H9 (cell line): Measurements from ENCODE around the gene MTA3. TPM values are rescaled to one million over a fixed set of nuclear protein-coding genes. Genes with fewer than 3 reads are reported as not detected.

Experiments used
- DNase-seq: peaks from one replicate; pipeline ENCODE4 v3.0.0-alpha.2; 2017
- H2AFZ ChIP-seq: one replicate; pipeline ENCODE4 v1.6.1; 2013; ENCODE audit warnings: mild to moderate bottlenecking, low read length, control low read depth, moderate library complexity
- H2AK5ac ChIP-seq: 2 replicates; pipeline ENCODE4 v1.6.1; 2013; ENCODE audit warnings: low read length, control low read depth, mixed read lengths; ENCODE audit not compliant: insufficient read length
- H2BK120ac ChIP-seq: one replicate; pipeline ENCODE4 v1.6.1; 2013; ENCODE audit warnings: low read depth, mild to moderate bottlenecking, low read length, control low read depth, inconsistent platforms; ENCODE audit not compliant: poor library complexity, severe bottlenecking
- H2BK12ac ChIP-seq: 2 replicates; pipeline ENCODE4 v1.6.1; 2013; ENCODE audit warnings: low read length, control low read depth, mixed read lengths, low read depth; ENCODE audit not compliant: insufficient read length
- H2BK15ac ChIP-seq: 2 replicates; pipeline ENCODE4 v1.6.1; 2013; ENCODE audit warnings: low read depth, low read length, control low read depth
- H2BK20ac ChIP-seq: one replicate; pipeline ENCODE4 v1.6.1; 2013; ENCODE audit warnings: low read depth, mild to moderate bottlenecking, low read length, control low read depth, inconsistent platforms; ENCODE audit not compliant: poor library complexity, severe bottlenecking
- H2BK5ac ChIP-seq: 2 replicates; pipeline ENCODE4 v1.6.1; 2013; ENCODE audit warnings: low read length, control low read depth, mixed read lengths; ENCODE audit not compliant: insufficient read length
- H3K14ac ChIP-seq: 2 replicates; pipeline ENCODE4 v1.6.1; 2013; ENCODE audit warnings: low read length, control low read depth; ENCODE audit not compliant: insufficient read depth
- H3K18ac ChIP-seq: 2 replicates; pipeline ENCODE4 v1.6.1; 2013; ENCODE audit warnings: low read depth, mild to moderate bottlenecking, mixed read lengths, low read length, control low read depth; ENCODE audit not compliant: insufficient read length
- H3K23ac ChIP-seq: 2 replicates; pipeline ENCODE4 v1.6.1; 2013; ENCODE audit warnings: low read length, control low read depth, mixed read lengths, low read depth; ENCODE audit not compliant: insufficient read length
- H3K23me2 ChIP-seq: 2 replicates; pipeline ENCODE4 v1.6.1; 2013; ENCODE audit warnings: low read depth, mild to moderate bottlenecking, mixed read lengths, low read length, control low read depth; ENCODE audit not compliant: insufficient read length, poor library complexity, severe bottlenecking
- H3K27ac ChIP-seq: 2 replicates; pipeline ENCODE4 v1.5.1; 2013; ENCODE audit warnings: low read length, control low read depth, mixed read lengths, low read depth; ENCODE audit not compliant: insufficient read length
- H3K27me3 ChIP-seq: 2 replicates; pipeline ENCODE4 v1.6.1; 2013; ENCODE audit warnings: low read length, control low read depth, inconsistent platforms; ENCODE audit not compliant: insufficient read depth
- H3K4ac ChIP-seq: 2 replicates; pipeline ENCODE4 v1.6.1; 2013; ENCODE audit warnings: low read depth, mild to moderate bottlenecking, control low read depth, inconsistent platforms, low read length, moderate library complexity
- H3K4me1 ChIP-seq: 2 replicates; pipeline ENCODE4 v1.6.1; 2013; ENCODE audit warnings: low read length, control low read depth, inconsistent platforms; ENCODE audit not compliant: insufficient read depth
- H3K4me2 ChIP-seq: 2 replicates; pipeline ENCODE4 v1.6.1; 2013; ENCODE audit warnings: low read length, control low read depth, mixed read lengths; ENCODE audit not compliant: insufficient read length, insufficient read depth
- H3K56ac ChIP-seq: 2 replicates; pipeline ENCODE4 v1.6.1; 2013; ENCODE audit warnings: low read depth, mild to moderate bottlenecking, mixed read lengths, low read length, control low read depth; ENCODE audit not compliant: insufficient read length
- H3K79me1 ChIP-seq: 2 replicates; pipeline ENCODE4 v1.6.1; 2013; ENCODE audit warnings: low read depth, mild to moderate bottlenecking, moderate library complexity, low read length, control low read depth, inconsistent platforms; ENCODE audit not compliant: insufficient read depth, poor library complexity, severe bottlenecking
- H3K79me2 ChIP-seq: 2 replicates; pipeline ENCODE4 v1.6.1; 2013; ENCODE audit warnings: low read length, control low read depth, inconsistent platforms; ENCODE audit not compliant: insufficient read depth
- H3K9ac ChIP-seq: 2 replicates; pipeline ENCODE4 v1.6.1; 2013; ENCODE audit warnings: low read length, control low read depth, mixed read lengths; ENCODE audit not compliant: insufficient read length; ENCODE audit errors: extremely low read depth
- H3K9me3 ChIP-seq: one replicate; pipeline ENCODE4 v1.6.1; 2013; ENCODE audit warnings: low read depth, low read length, inconsistent platforms; ENCODE audit not compliant: control insufficient read depth
- H3T11ph ChIP-seq: one replicate; pipeline ENCODE4 v1.6.1; 2013; ENCODE audit warnings: mild to moderate bottlenecking, low read length, control low read depth, inconsistent platforms
- H4K20me1 ChIP-seq: one replicate; pipeline ENCODE4 v1.6.1; 2013; ENCODE audit not compliant: control insufficient read depth, insufficient read length, insufficient read depth
- H4K5ac ChIP-seq: 2 replicates; pipeline ENCODE4 v1.6.1; 2013; ENCODE audit warnings: low read depth, mild to moderate bottlenecking, mixed read lengths, low read length, control low read depth; ENCODE audit not compliant: insufficient read length
- H4K8ac ChIP-seq: replicated peaks from 2 replicates; pipeline ENCODE4 v1.6.1; 2013; ENCODE audit warnings: low read length, control low read depth, mixed read lengths, low read depth; ENCODE audit not compliant: insufficient read length
- H4K91ac ChIP-seq: 2 replicates; pipeline ENCODE4 v1.6.1; 2013; ENCODE audit warnings: low read depth, mild to moderate bottlenecking, moderate library complexity, mixed read lengths, low read length, control low read depth; ENCODE audit not compliant: insufficient read length
- H3K27ac Mint-ChIP-seq, 3 experiments: 2 replicates in 2 of 3; 3 replicates in 1 of 3; pipeline ENCODE4 v1.8.0; 2020 to 2021; ENCODE audit warnings: mixed read lengths in 3 of 3, mild to moderate bottlenecking in 1 of 3, moderate library complexity in 1 of 3
- H3K27me3 Mint-ChIP-seq: 2 replicates; pipeline ENCODE4 v1.8.0; 2021; ENCODE audit warnings: low read depth, mild to moderate bottlenecking, moderate library complexity, mixed read lengths
- H3K36me3 Mint-ChIP-seq, 3 experiments: 2 replicates in 2 of 3; 3 replicates in 1 of 3; pipeline ENCODE4 v1.8.0; 2020 to 2021; ENCODE audit warnings: low read depth in 3 of 3, mixed read lengths in 3 of 3; ENCODE audit not compliant: insufficient read depth in 1 of 3
- H3K4me1 Mint-ChIP-seq, 2 experiments: 2 replicates each; pipeline ENCODE4 v1.8.0; 2020; ENCODE audit warnings: mixed read lengths in 2 of 2
- H3K4me3 Mint-ChIP-seq, 2 experiments: 2 replicates in 1 of 2; 3 replicates in 1 of 2; pipeline ENCODE4 v1.8.0; 2020 to 2021; ENCODE audit warnings: mild to moderate bottlenecking in 2 of 2, mixed read lengths in 2 of 2, moderate library complexity in 1 of 2
- H3K9me3 Mint-ChIP-seq, 2 experiments: 2 replicates in 1 of 2; 3 replicates in 1 of 2; pipeline ENCODE4 v1.8.0; 2020; ENCODE audit warnings: mild to moderate bottlenecking in 2 of 2, mixed read lengths in 2 of 2, moderate library complexity in 1 of 2
- WGBS: extraction: QIAGEN DNeasy Blood & Tissue Kit; methylation state at CpG from one replicate; pipeline ENCODE4 v1.1.7; 2013; ENCODE audit warnings: missing lambda C conversion rate, low lambda C conversion rate, mixed read lengths; ENCODE audit not compliant: insufficient read length; ENCODE audit errors: extremely low coverage; 5-methylcytosine and 5-hydroxymethylcytosine counted together
- total RNA-seq: library from RNA; stranded (reverse); gene quantifications from 2 replicates; pipeline ENCODE4 v1.2.1, GENCODE V29; 2021
- TF ChIP-seq, protein P1 (sequence below): fragments of 200-600 bp; sonication (generic); conservative IDR thresholded peaks from 3 replicates; pipeline ENCODE4 v1.8.0; 2021; ENCODE audit warnings: antibody characterized with exemption, mild to moderate bottlenecking

MTA3 gene
- total RNA-seq, 1 experiment from 2014 or later = 253 TPM

DNA sequence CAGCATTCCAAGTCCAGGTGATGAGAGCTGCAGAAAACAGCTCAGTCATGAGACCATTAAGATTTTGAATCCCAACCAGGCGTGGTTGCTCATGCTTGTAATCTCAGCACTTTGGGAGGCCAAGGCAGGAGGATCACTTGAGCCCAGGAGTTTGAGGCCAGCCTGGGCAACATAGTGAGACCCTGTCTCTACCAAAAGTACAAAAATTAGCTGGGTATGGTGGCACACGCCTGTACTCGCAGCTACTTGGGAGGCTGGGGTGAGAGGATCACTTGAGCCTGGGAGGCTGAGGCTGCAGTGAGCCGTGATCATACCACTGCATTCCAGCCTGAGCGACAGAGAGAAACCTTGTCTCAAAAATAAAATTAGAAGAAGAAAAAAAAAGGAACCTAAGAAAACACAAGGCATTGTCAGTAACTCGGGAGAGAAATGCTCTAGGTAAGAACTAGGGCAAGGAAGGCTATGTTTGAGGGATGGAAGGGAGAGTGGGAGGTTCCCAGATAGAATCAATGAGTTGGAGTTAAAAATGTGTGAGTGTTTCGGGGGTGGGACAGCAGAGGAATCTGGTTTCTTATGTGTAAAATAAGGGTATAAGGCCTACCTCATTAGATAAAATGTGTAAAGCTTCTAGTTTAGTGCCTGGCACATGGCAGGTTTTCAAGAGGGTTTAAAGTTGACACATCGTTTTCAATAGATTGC, 23.3 kb upstream of the MTA3 start:
- Histone ChIP-seq H2BK5ac (no peak overlapping the region), H3K14ac (no peak overlapping the region), H3K79me1 (no peaks in the 10 kb centered on the region), H3K27me3 (no peaks in the 10 kb centered on the region), H2BK120ac (no peak overlapping the region), H2AK5ac (no peak overlapping the region), H2BK20ac (no peak overlapping the region), H3T11ph (no peak overlapping the region), H3K23ac (no peak overlapping the region), H3K79me2 (no peaks in the 10 kb centered on the region), H3K4me2 (peak overlapping the region; percentile 28), H3K56ac (no peak overlapping the region), H3K23me2 (no peaks in the 10 kb centered on the region), H2BK12ac (no peak overlapping the region), H3K18ac (no peak overlapping the region), H4K20me1 (no peaks in the 10 kb centered on the region), H3K9me3 (no peaks in the 10 kb centered on the region), H3K9ac (peak overlapping the region; percentile 15), H3K27ac (peak overlapping the region; percentile 91), H2BK15ac (no peak overlapping the region), H3K4ac (no peak overlapping the region; the same call in 1 of the 2 replicates), H4K5ac (no peak overlapping the region), H3K4me1 (peaks cover 7% of the 10 kb centered on the region), H4K91ac (no peak overlapping the region), H2AFZ (no peak overlapping the region), H4K8ac (no peak overlapping the region)
- TF ChIP-seq, protein P1, sequence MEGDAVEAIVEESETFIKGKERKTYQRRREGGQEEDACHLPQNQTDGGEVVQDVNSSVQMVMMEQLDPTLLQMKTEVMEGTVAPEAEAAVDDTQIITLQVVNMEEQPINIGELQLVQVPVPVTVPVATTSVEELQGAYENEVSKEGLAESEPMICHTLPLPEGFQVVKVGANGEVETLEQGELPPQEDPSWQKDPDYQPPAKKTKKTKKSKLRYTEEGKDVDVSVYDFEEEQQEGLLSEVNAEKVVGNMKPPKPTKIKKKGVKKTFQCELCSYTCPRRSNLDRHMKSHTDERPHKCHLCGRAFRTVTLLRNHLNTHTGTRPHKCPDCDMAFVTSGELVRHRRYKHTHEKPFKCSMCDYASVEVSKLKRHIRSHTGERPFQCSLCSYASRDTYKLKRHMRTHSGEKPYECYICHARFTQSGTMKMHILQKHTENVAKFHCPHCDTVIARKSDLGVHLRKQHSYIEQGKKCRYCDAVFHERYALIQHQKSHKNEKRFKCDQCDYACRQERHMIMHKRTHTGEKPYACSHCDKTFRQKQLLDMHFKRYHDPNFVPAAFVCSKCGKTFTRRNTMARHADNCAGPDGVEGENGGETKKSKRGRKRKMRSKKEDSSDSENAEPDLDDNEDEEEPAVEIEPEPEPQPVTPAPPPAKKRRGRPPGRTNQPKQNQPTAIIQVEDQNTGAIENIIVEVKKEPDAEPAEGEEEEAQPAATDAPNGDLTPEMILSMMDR = no peak
- WGBS = no CpG with 5 or more reads among the region's 8 CpGs
- peaks cover 44 to 47% of the 10 kb centered on the region in 2 experiments for H3K4me1 Mint-ChIP-seq
- H3K27me3 Mint-ChIP-seq = no peaks in the 10 kb centered on the region
- H3K4me3 Mint-ChIP-seq = peak overlapping the region in 1 of 2 experiments; percentile 28; a peak in 3 of 5 replicates
- DNase-seq = no peak
- H3K36me3 Mint-ChIP-seq = no peaks in the 10 kb centered on the region; a peak in 1 of 7 replicates
- H3K9me3 Mint-ChIP-seq = 0 out of 5 replicates have a peak, but pooled peaks cover 0 to 2% of the 10 kb centered on the region in 2 experiments
- peak overlapping the region; percentile 88 to 99 (median 98) for H3K27ac Mint-ChIP-seq
